ENCODE results near the gene VWA5B2. TPM values are rescaled to one million over a fixed set of nuclear protein-coding genes. Genes with fewer than 3 reads are reported as not detected.

VWA5B2 gene
- total and polyA plus RNA-seq, 2 of the 13 experiments (the other 11 are each of a cell fraction or from before 2014, with no cell fraction given), result 0.03 to 0.04 TPM

- TF ChIP-seq ZBTB4 (CRISPR knock-in tag; IDR thresholded peaks at IDR 0.05; ENCODE audit: borderline replicate concordance) (peak; percentile 87), ZNF782 (CRISPR knock-in tag; IDR thresholded peaks at IDR 0.05; ENCODE audit: borderline replicate concordance) (no peak), ZIK1 (CRISPR knock-in tag; IDR thresholded peaks at IDR 0.05; ENCODE audit: borderline replicate concordance, low read depth) (0 out of 2 replicates have a peak, but pooled peaks have one; percentile 58), POLR2G (IDR thresholded peaks at IDR 0.05; ENCODE audit: low read depth, low read length) (peak; percentile 94), ZNF788 (CRISPR knock-in tag; IDR thresholded peaks at IDR 0.05; ENCODE audit: borderline replicate concordance) (peak; percentile 38; the same call in 1 of the 2 replicates), NCOA2 (CRISPR knock-in tag; IDR thresholded peaks at IDR 0.05) (0 out of 2 replicates have a peak, but pooled peaks have one; percentile 43), PPARG (CRISPR knock-in tag; conservative IDR thresholded peaks at IDR 0.05) (peak; percentile 60), ZNF574 (CRISPR knock-in tag; IDR thresholded peaks at IDR 0.05) (peak; percentile 81), RARA (CRISPR knock-in tag; IDR thresholded peaks at IDR 0.05) (0 out of 2 replicates have a peak, but pooled peaks have one; percentile 27), BHLHE40 (IDR thresholded peaks at IDR 0.05; ENCODE audit: low read length) (peak; percentile 63), REXO4 (CRISPR knock-in tag; IDR thresholded peaks at IDR 0.05; ENCODE audit: borderline replicate concordance) (no peak), ZNF235 (CRISPR knock-in tag; IDR thresholded peaks at IDR 0.05; ENCODE audit: borderline replicate concordance) (0 out of 2 replicates have a peak, but pooled peaks have one; percentile 19), SRSF1 (optimal IDR thresholded peaks at IDR 0.05; ENCODE audit: low read depth, low read length) (peak; percentile 72), HHEX (CRISPR knock-in tag; IDR thresholded peaks at IDR 0.05) (no peak)
Measured at GRCh38 chr3:184185461-184186183, 43.8 kb upstream of the VWA5B2 start (continued).

Measured in HepG2 (cell line).